Ovary (tissue), 9 donors: Measurements from ENCODE around the gene TIMP2. TPM values are rescaled to one million over a fixed set of nuclear protein-coding genes. Genes with fewer than 3 reads are reported as not detected.

Source experiments
- DNase-seq, 5 donors: peaks; one replicate each; pipeline ENCODE4 v3.0.0-alpha.2; 2019 to 2020
- H3K27ac ChIP-seq, 2 donors: fragments of 200-600 bp; one replicate each; pipeline versions ENCODE4 v1.5.1 to v1.8.0; 2019 to 2022
- H3K27me3 ChIP-seq: fragments of 200-600 bp; one replicate; pipeline ENCODE4 v1.8.0; 2022
- H3K36me3 ChIP-seq: fragments of 200-600 bp; sonication (generic); one replicate; pipeline ENCODE4 v1.5.1; 2019
- H3K4me1 ChIP-seq: one replicate; pipeline ENCODE4 v1.8.1; 2013; ENCODE audit warnings: mild to moderate bottlenecking, moderate library complexity; ENCODE audit not compliant: insufficient read depth
- H3K4me3 ChIP-seq: fragments of 200-600 bp; sonication (generic); one replicate; pipeline ENCODE4 v1.5.1; 2017
- H3K9me3 ChIP-seq, 2 donors: fragments of 200-600 bp in 1 of 2; sonication (generic) in 1 of 2; one replicate each; pipeline versions ENCODE4 v1.5.1 to v1.8.1; 2013 to 2019; ENCODE audit warnings: mild to moderate bottlenecking in 1 of 2, moderate library complexity in 1 of 2
- CTCF ChIP-seq, 3 donors: fragments of 450-650 bp in 2 of 3; fragments of 200-600 bp in 1 of 3; IDR thresholded peaks; one replicate each; pipeline versions ENCODE4 v1.5.1 to v1.8.0; 2016 to 2022; ENCODE audit warnings: antibody characterized with exemption in 3 of 3, mild to moderate bottlenecking in 1 of 3
- EP300 ChIP-seq: sonication (generic); formaldehyde crosslinking; IDR thresholded peaks from one replicate; pipeline ENCODE4 v1.6.1; 2017; ENCODE audit warnings: antibody characterized with exemption
- POLR2A ChIP-seq: fragments of 450-650 bp; IDR thresholded peaks from one replicate; pipeline ENCODE4 v1.6.1; 2017; ENCODE audit warnings: antibody characterized with exemption, mild to moderate bottlenecking, moderate library complexity
- WGBS, 3 donors: extraction: QIAGEN DNeasy Blood & Tissue Kit in 1 of 3; methylation state at CpG; one replicate each; pipeline versions ENCODE4 v1.1.5 to v1.1.7; 2013 to 2017; 5-methylcytosine and 5-hydroxymethylcytosine counted together
- intact Hi-C, 4 donors: fragments of 100-400 bp; cut with DNase I; formaldehyde crosslinking; loops; one replicate each; pipeline versions ENCODE4 v1.11.0 to v1.15.1; 2022 to 2023
- polyA plus RNA-seq, 2 donors: library from polyadenylated mRNA; stranded (reverse); fragments of 200-250 nt in 1 of 2; fragments of 350-450 nt in 1 of 2; fragmentation: Illumina TruSeq in 1 of 2; extraction: RNeasy Lipid Tissue Mini Kit (QIAGEN cat#74804) in 1 of 2; gene quantifications; one replicate each; pipeline ENCODE4 v1.2.3, GENCODE V29; 2013 to 2014
- total RNA-seq, 7 donors: library from RNA; depleted of rRNA in 2 of 7; stranded (reverse); fragments of >200 nt in 2 of 7; fragmentation: NEBNext Ultra II Directional in 3 of 7; extraction: Animal tissue kit (Norgen Biotek cat#: 25700) in 3 of 7; gene quantifications; one replicate each; pipeline versions ENCODE4 v1.1.0 to v1.2.4, GENCODE V29; 2016 to 2023
- donor health status: DM: no; HTN: no; CAD: no; lungs with moderate emphysema.
- donor health status: DM: no; HTN: no; CAD: no.
- donor health status: Bipolar disorder and iron deficiency.
- donor health status: DM: yes; HTN: yes; CAD: no.
- donor health status: DM: no; HTN: no; CAD: no.
- donor health status: DM: yes; HTN: yes; CAD: no.

Gene TIMP2
- total and polyA plus RNA-seq, 9 donors, result 221 to 1,422 (median 693) TPM

GRCh38 chr17:78885956-78886355 is 39.2 kb downstream of the TIMP2 start:
- Histone ChIP-seq H3K27me3 (no peaks in the 10 kb centered on the region), H3K27ac (peak overlapping the region; percentile 70 to 84), H3K4me1 (peaks cover 31% of the 10 kb centered on the region), H3K36me3 (no peaks in the 10 kb centered on the region), H3K9me3 (no peaks in the 10 kb centered on the region), H3K4me3 (no peak overlapping the region)
- intact Hi-C loops, result no loop called here
- DNase-seq, result no peak
- TF ChIP-seq CTCF (IDR thresholded peaks at IDR 0.05), result no peak
- TF ChIP-seq EP300, result no peak
- no peak for TF ChIP-seq POLR2A
- 83 to 88% (median 83%) methylated on average over 8 of the region's 8 CpGs for WGBS, 3 donors

GRCh38 chr17:78884876-78885667 is 40.1 kb downstream of the TIMP2 start:
- peak overlapping the region; percentile 70 to 84 for H3K27ac ChIP-seq
- WGBS, 3 donors, result 75 to 83% (median 77%) methylated on average over 24 of the region's 24 CpGs
- no peak overlapping the region for H3K4me3 ChIP-seq
- DNase-seq, result peak in 1 of 5 donors; percentile 37
- no peaks in the 10 kb centered on the region for H3K9me3 ChIP-seq
- H3K36me3 ChIP-seq, result no peaks in the 10 kb centered on the region
- no peaks in the 10 kb centered on the region for H3K27me3 ChIP-seq
- peaks cover 33% of the 10 kb centered on the region for H3K4me1 ChIP-seq
- TF ChIP-seq EP300 (no peak), CTCF (IDR thresholded peaks at IDR 0.05) (no peak), POLR2A (no peak)
- intact Hi-C loops, result loop anchor here in 2 of 4 donors (5.0 kb wide), 2 partner anchors 37 to 42 kb away; partner anchors contain the start of gene TIMP2 (in 1 of the 2)

GRCh38 chr17:78884148-78884825 is 40.9 kb downstream of the TIMP2 start:
- H3K4me1 ChIP-seq, result peaks cover 37% of the 10 kb centered on the region
- TF ChIP-seq CTCF (IDR thresholded peaks at IDR 0.05) (no peak), POLR2A (no peak), EP300 (no peak)
- DNase-seq, result no peak
- H3K27ac ChIP-seq, result peak overlapping the region; percentile 70 to 84
- WGBS, 3 donors, result 17 to 18% (median 17%) methylated on average over 20 of the region's 20 CpGs
- H3K27me3 ChIP-seq, result no peaks in the 10 kb centered on the region
- no peaks in the 10 kb centered on the region for H3K36me3 ChIP-seq
- intact Hi-C loops, result loop anchor here in 2 of 4 donors (5.0 kb wide), 2 partner anchors 38 to 43 kb away; partner anchors contain the start of gene TIMP2 (in 1 of the 2)
- peak overlapping the region; percentile 29 for H3K4me3 ChIP-seq
- H3K9me3 ChIP-seq, result no peaks in the 10 kb centered on the region

GRCh38 chr17:78883533-78884131 is 41.6 kb downstream of the TIMP2 start:
- TF ChIP-seq POLR2A (peak; percentile 50), EP300 (peak; percentile 48), CTCF (IDR thresholded peaks at IDR 0.05) (peak in 1 of 3 donors; percentile 25)
- H3K36me3 ChIP-seq, result no peaks in the 10 kb centered on the region
- 1 to 3% (median 2%) methylated on average over 23 to 24 of the region's 24 CpGs for WGBS, 3 donors
- H3K4me1 ChIP-seq, result peaks cover 42% of the 10 kb centered on the region
- peak overlapping the region; percentile 70 to 84 for H3K27ac ChIP-seq
- peak; percentile 77 to 88 (median 86) for DNase-seq
- H3K9me3 ChIP-seq, result no peaks in the 10 kb centered on the region
- intact Hi-C loops, result loop anchor here in 2 of 4 donors (5.0 kb wide), 2 partner anchors 39 to 44 kb away; partner anchors contain the start of gene TIMP2 (in 1 of the 2)
- no peaks in the 10 kb centered on the region for H3K27me3 ChIP-seq
- H3K4me3 ChIP-seq, result peak overlapping the region; percentile 29
